Fibroblast of skin of left quadriceps (primary cell): ENCODE results near the gene IGSF3.
"Not testable (repeated sequence)": the region's sequence is repeated elsewhere in the genome, so short reads cannot be mapped to it uniquely, and the experiment has no call there.

Experiments
- DNase-seq, 2 experiments: peaks; one replicate each; pipeline ENCODE4 v3.0.0-alpha.2; 2013; ENCODE audit warnings: low read depth in 2 of 2

Gene IGSF3

GRCh38 chr1:116596742-116597307 lies 70.7 kb downstream of the IGSF3 start:
- DNase-seq, result not testable (repeated sequence)

DNA sequence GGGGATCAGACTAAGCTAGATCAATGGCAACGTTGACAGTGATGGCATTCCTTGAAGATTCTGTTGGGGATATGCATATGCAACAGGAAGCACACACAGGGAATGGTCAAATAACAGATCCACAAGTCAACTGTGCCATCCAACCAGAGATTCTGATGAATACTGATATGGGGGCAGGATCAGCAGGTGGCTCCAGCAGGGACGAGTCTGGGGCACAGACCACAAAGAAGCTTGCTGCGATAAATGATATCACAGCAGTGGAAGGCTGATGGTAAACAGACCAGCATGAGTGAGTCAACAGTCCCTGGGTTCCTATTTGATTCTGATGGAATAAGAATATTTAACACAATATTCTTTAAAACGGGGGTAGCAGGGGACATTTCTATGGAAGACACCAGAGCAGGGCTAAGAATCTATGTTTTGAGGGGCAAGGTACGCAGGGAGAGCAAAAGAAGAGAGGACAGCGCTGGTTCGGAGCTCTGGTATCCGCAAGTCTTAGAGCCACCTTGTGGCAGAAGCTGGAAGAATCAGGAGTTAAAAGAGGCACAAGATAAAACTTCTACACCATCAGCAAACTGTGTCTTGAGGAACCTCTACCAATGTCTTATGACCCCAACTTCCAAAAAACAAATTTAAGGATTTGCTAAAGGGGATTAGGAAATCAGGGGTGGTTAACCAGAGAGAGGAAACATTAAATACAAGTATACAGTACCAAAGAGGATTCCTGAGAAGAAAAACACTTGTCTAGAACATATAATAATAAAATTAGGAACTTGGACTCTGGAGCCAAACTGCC lies 71.4 kb downstream of the IGSF3 start:
- not testable (repeated sequence) for DNase-seq

- DNase-seq, result not testable (repeated sequence)
Observed at GRCh38 chr1:116595065-116595840, 72.3 kb downstream of the IGSF3 start.

GRCh38 chr1:116593977-116594376 lies 73.6 kb downstream of the IGSF3 start:
- not testable (repeated sequence) for DNase-seq

- DNase-seq, result not testable (repeated sequence)
Observed at GRCh38 chr1:116593401-116593800, 74.1 kb downstream of the IGSF3 start.

DNA sequence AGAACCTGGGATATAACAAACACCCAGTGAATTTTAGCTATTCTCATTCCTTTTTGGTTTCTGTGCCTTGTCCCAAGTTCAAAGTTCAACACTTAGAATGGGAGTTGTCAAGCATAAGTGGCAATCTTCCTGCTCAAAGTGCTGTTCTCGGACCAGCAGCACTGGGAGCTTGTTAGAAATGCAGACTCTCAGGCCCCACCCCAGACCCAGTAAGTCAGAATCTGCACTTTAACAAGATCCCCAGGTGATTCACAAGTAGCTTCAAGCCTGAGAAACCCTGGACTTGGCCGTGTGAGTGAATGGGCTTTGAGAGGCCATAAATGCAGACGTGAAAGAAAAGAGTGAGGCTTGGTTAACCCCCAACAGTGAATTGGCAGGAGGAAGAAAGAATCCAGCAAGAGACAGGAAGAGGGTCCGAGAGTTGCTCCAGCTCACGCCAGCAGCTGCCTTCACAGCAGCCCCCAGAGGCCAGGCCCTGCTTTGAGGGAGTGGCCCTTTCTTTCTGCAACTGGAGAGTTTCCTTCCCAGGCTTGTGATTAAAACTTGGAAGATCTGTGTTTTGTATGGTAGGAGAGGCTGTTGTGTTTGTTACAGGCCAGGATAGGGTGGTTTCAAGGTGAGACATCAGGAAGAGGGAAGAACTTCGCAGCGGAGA lies 75.5 kb downstream of the IGSF3 start:
- DNase-seq, result not testable (repeated sequence)

DNA sequence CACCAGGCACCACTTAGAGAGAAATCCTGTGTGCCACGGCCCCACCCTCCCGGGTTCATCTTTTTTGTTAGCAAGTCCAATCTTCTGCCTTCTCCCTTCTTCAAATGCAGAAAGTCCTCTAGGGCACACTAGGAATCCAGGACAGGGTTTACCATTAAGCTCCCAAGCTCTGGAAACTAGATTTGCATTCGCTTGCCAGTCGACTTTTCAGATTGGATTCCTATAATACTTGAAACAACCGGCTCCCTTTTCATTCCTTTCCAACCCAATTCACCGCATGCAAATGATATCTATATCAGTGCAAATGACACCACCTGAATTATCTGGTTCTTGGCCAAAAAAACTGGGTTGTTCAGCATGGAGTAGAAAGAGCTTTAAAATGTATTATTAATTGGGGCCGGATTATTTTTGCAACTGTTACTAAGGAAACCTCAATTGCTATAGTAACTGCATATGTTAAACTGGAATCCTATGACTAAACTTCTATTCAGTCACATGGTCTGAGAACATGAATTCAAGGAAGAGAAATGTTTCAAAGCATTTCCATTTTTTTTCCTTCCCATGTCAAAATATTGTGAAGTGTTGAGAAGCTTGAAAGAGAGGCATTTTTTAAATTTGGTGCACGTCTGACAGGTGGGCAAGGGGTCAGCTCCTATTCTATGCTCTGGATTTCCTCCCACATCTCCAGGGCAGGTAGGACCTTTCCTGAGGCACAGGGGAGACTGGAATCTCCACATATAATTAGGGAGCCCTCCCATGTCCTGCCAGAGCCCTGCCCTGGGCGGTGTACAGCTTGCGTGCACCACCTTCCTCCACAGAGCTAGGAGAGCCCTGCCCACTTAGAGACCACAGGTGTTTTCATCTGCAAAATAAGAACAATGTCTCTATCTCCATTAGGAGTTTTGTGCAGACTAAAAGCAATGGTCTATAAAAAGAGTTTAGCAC lies 76.3 kb downstream of the IGSF3 start:
- not testable (repeated sequence) for DNase-seq

DNA sequence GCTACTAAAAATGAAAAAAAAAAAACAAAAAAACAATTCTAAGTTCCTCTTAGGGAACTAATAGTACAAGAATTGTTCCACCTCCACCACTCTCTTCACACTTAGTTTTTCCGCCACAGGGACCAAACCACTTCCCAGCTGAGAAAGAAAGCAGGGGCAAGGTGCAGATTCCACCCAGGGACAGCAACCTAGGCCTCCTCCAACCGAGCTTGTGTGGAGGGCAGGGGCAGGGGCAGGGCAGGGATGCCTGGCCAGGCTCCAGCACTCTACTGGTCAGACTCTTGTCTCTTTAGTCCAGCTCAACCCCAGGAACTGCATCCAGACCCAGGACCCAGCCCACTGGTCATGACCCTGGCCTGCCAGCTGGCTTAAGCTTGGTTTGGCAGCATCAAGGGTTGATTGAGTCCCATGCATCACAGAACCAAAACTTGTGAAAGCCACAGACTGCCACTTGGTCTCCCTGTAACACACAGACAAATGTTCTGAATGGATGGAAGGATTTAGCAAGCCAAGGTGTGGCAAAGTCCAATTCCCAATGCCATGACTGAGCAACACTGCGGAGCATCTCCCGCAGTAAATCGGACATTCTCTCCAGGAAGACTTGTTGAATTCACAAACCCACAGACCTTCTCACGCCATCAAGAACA lies 77.1 kb downstream of the IGSF3 start:
- DNase-seq, result not testable (repeated sequence)

GRCh38 chr1:116589101-116589735 lies 78.3 kb downstream of the IGSF3 start:
- DNase-seq, result not testable (repeated sequence)

DNA sequence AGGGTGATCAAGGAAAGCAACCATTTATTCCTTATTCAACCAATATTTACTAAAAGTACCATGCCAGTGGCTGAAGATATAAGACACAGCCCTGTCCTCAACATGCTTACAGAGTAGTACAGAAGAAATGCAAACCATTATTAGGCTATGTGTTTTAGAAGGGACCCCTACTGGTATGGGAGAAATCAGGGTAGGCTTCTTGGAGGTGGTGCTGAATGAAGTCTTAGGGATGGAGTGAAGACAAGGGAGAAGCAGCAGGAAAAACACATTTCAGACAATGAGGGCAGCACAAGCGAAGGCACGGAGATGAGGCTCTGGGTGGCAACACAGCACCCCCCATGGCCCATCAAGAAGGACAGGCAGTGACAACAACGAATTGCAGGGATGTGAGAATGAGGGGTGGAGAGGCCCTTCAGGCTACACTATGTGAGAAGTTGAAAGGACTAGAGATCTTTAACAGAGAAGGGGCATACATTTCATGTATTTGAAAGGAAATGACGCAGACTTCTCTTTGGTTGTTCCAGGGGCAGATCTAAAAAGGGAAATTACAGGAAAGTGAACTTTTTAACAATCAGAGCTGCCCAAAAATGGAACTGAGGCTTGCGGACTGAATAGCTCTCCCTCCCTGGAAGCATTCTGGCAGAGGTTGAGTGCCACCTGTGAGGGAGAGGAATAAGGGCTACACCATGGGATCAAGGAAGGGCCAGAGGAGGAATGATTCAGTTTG lies 79.9 kb downstream of the IGSF3 start:
- no peak for DNase-seq

GRCh38 chr1:116586741-116587143 lies 80.8 kb downstream of the IGSF3 start:
- DNase-seq, result no peak

- DNase-seq, result no peak
Observed at GRCh38 chr1:116585886-116586285, 81.6 kb downstream of the IGSF3 start.

DNA sequence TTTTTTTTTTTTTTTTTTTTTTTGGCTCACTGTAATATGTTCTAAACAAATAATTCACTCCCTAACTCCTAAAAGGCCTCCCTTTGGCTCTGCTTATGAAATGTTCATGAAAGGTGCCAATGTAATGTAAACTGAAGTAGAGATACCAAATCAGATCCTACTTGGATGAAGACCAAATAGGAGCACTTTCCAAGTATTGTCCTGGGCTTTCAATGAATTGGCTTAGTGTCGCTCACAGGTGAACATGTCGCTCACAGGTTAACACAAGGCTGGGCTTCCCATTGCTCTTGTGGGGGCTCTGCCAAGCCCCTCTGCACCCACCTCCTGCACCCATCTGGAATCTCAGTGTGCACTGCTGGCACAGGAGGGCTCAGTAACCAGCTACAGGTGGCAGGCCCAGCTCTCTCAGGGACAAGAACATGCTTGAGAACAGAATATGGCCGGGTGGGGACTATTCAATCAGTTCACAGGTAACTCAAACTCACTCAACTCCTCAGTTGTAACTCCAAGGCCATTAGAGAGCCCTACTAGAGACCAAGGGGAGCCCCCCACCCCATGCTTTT lies 86.1 kb downstream of the IGSF3 start:
- DNase-seq, result no peak

- DNase-seq, result no peak
Observed at GRCh38 chr1:116580446-116581322, 86.8 kb downstream of the IGSF3 start.

DNA sequence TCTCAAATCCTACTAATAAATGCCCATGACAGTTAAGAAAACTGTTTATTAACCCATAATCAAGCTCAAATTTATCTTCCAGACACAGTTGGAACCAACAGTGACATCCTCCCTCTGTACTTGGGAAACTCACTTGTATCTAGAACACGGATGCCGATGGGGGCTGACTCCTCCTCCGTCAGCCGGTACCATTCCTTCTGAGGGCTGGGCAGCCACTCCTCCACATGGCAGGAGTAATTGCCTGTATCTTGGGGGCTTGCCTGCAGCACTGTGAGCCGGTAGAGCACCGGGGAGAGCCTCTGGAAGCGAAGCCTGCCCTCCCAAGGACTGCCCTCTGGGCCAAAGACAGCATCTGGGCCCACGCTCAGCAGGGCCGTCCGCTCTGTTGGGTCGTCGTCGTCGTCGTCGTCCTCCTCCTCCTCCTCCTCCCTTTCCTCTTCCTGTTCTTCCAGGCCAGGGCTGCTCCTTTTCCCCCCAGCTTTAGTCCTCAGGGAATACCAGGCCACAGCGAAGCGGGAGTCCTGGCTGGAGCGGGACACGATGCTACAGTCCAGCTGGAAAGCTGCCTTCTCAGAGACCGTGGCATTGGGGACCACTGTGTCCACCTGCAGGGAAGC lies 88.2 kb downstream of the IGSF3 start:
- no peak for DNase-seq

GRCh38 chr1:116578581-116578980 lies 89.0 kb downstream of the IGSF3 start:
- DNase-seq, result no peak

DNA sequence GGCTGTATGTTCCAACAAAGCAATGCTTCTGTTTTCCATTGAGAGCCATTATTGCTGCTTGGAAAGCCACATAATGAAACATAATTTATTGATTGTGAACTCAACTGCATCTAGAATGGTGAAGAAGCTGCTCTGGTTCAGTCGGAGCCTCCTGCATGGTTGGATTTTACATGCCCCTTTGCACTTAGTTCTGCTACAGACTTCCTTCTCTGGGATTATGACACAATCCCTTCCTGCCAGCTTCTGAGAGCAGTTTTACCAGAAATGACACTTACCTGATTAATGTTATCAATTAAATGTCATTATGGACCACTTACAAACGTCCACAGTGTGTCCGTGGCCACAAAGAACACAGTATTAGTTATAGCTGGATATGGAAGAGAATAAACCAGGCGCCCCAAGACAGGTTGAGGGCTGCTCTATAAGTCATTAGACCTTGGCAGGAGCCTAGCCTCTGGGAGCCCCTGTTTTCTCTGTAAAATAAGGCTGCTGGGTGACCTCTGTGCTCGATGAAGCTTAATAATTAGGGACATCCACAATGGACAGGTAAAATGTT lies 89.7 kb downstream of the IGSF3 start:
- no peak for DNase-seq
